Common myeloid progenitor, CD34-positive (primary cell): ENCODE data around the gene C2orf72.

Experiments used
- CTCF ChIA-PET: fragments of 350-600 bp; sonication (Branson Sonifier 250); formaldehyde crosslinking; loops from one replicate; lab custom pipeline; 2021; ENCODE audit warnings: antibody characterized with exemption; lab: Charles Lee
- POLR2A ChIA-PET: fragments of 350-600 bp; sonication (Branson Sonifier 250); formaldehyde crosslinking; loops from one replicate; lab custom pipeline; 2021; ENCODE audit warnings: antibody characterized with exemption; lab: Charles Lee
- DNase-seq, 3 donors: peaks; one replicate each; pipeline versions ENCODE4 v3.0.0 to v3.0.0-alpha.2; 2013
- H3K27ac ChIP-seq, 2 experiments: 1 replicate in 1 of 2; 2 replicates in 1 of 2; pipeline ENCODE4 v1.7.0; 2013; ENCODE audit warnings: inconsistent platforms in 2 of 2, low read length in 2 of 2, mild to moderate bottlenecking in 2 of 2, low read depth in 1 of 2, moderate library complexity in 1 of 2; ENCODE audit not compliant: severe bottlenecking in 2 of 2, insufficient read depth in 1 of 2, poor library complexity in 1 of 2
- H3K27me3 ChIP-seq, 5 experiments: replicated peaks in 2 of 5; 1 replicate in 3 of 5; 2 replicates in 2 of 5; pipeline versions ENCODE4 v1.6.1 to v1.7.0; 2013; ENCODE audit warnings: low read length in 4 of 5, mild to moderate bottlenecking in 2 of 5, moderate library complexity in 2 of 5, inconsistent platforms in 1 of 5; ENCODE audit not compliant: insufficient read depth in 5 of 5, control insufficient read depth in 4 of 5
- H3K36me3 ChIP-seq, 4 experiments: 1 replicate in 2 of 4; 2 replicates in 2 of 4; pipeline versions ENCODE4 v1.6.1 to v1.7.0; 2013; ENCODE audit warnings: low read length in 3 of 4, control low read depth in 1 of 4, mild to moderate bottlenecking in 1 of 4; ENCODE audit not compliant: control insufficient read depth in 4 of 4, insufficient read depth in 4 of 4
- H3K4me1 ChIP-seq, 4 experiments: 1 replicate in 3 of 4; 2 replicates in 1 of 4; pipeline versions ENCODE4 v1.6.1 to v1.7.1; 2013; ENCODE audit warnings: low read length in 3 of 4, mild to moderate bottlenecking in 3 of 4, control low read depth in 1 of 4, inconsistent platforms in 1 of 4, moderate library complexity in 1 of 4; ENCODE audit not compliant: control insufficient read depth in 4 of 4, insufficient read depth in 4 of 4; ENCODE audit errors: control extremely low read depth in 1 of 4
- H3K4me3 ChIP-seq, 7 experiments: 1 replicate in 4 of 7; 2 replicates in 3 of 7; pipeline versions ENCODE4 v1.5.1 to v1.7.0; 2013; ENCODE audit warnings: mild to moderate bottlenecking in 7 of 7, low read length in 6 of 7, moderate library complexity in 6 of 7, inconsistent platforms in 2 of 7, low read depth in 2 of 7, control low read depth in 1 of 7; ENCODE audit not compliant: insufficient read depth in 4 of 7, control insufficient read depth in 1 of 7; ENCODE audit errors: extremely low read depth in 1 of 7
- H3K9me3 ChIP-seq, 5 experiments: 1 replicate in 4 of 5; 2 replicates in 1 of 5; pipeline versions ENCODE4 v1.6.1 to v1.7.1; 2013; ENCODE audit warnings: low read length in 4 of 5, mild to moderate bottlenecking in 2 of 5, inconsistent platforms in 1 of 5, low read depth in 1 of 5, moderate library complexity in 1 of 5; ENCODE audit not compliant: control insufficient read depth in 4 of 5, insufficient read depth in 2 of 5; ENCODE audit errors: control extremely low read depth in 1 of 5
- WGBS: methylation state at CpG from one replicate; pipeline ENCODE4 v1.1.5; 2013; ENCODE audit not compliant: insufficient coverage; 5-methylcytosine and 5-hydroxymethylcytosine counted together

Gene C2orf72

GRCh38 chr2:231052494-231053451 is 15.4 kb downstream of the C2orf72 start:
- Histone ChIP-seq H3K27ac (no peak overlapping the region), H3K27me3 (peaks cover 0 to 16% (median 11%) of the 10 kb centered on the region in 5 experiments), H3K4me3 (peak overlapping the region; percentile 61 to 88 (median 65)), H3K4me1 (peaks cover 5 to 23% (median 16%) of the 10 kb centered on the region in 4 experiments), H3K36me3 (no peaks in the 10 kb centered on the region), H3K9me3 (no peaks in the 10 kb centered on the region)
- POLR2A ChIA-PET: no interaction called here
- CTCF ChIA-PET: interaction anchor here (0.9 to 3.1 kb wide), 11 partner anchors 9 to 367 kb away, joined by 3 to 18 read pairs (median 6); partner anchors contain the start of gene SPATA3
- 9% methylated on average over 58 of the region's 62 CpGs for WGBS
- DNase-seq: peak; percentile 80 to 89 (median 89)

DNA sequence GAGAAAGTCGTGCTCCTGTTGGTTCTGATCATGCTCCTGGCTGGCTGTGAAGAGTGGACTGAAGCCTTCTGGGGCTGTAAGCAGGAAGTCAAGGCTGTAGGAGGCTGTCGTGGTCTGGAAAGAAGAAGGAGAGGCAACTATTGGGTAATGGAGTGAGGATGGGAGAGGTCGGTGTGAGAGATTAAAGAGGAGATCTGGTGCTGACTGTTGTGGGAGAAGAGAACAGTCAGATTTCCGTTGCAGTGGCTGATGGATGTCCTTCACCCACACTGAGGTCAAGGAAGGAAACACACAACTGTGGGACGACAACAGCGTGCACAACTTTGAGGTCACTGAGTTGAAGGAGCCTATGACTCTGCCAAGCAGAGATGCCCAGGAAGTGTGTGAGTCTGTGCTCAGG is 16.5 kb downstream of the C2orf72 start:
- Histone ChIP-seq H3K27me3 (peaks cover 0 to 12% (median 8%) of the 10 kb centered on the region in 5 experiments), H3K4me1 (peaks cover 10 to 33% (median 26%) of the 10 kb centered on the region in 4 experiments), H3K27ac (no peak overlapping the region), H3K4me3 (no peak overlapping the region), H3K9me3 (no peaks in the 10 kb centered on the region), H3K36me3 (no peaks in the 10 kb centered on the region)
- DNase-seq: no peak
- ChIA-PET POLR2A (no interaction called here), CTCF (interaction anchor here (1.2 to 3.1 kb wide), 4 partner anchors 11 to 58 kb away, joined by 5 to 18 read pairs (median 7); partner anchors contain the start of gene SPATA3)
- WGBS: 63% methylated on average over 6 of the region's 6 CpGs

- POLR2A ChIA-PET: interaction anchor here (0.5 kb wide), 1 partner anchor 13 kb away, joined by 3 read pairs; no protein-coding TSS in a partner anchor
- Histone ChIP-seq H3K36me3 (peaks cover 2 to 9% (median 4%) of the 10 kb centered on the region in 4 experiments), H3K4me3 (peak within 1 kb of the TSS; percentile 82 to 99 (median 96)), H3K4me1 (peaks cover 10 to 48% (median 28%) of the 10 kb centered on the region in 4 experiments), H3K9me3 (no peaks in the 10 kb centered on the region), H3K27ac (peak within 1 kb of the TSS; percentile 95 to 98), H3K27me3 (peaks cover 0 to 6% (median 2%) of the 10 kb centered on the region in 5 experiments)
- WGBS: 0% methylated on average over 55 of the region's 73 CpGs
- CTCF ChIA-PET: interaction anchor here (0.8 to 1.3 kb wide), 4 partner anchors 11 to 232 kb away, joined by 3 to 5 read pairs (median 3); no protein-coding TSS in a partner anchor
- peak; percentile 95 to 97 (median 96) for DNase-seq
These were observed 19.4 kb downstream of the C2orf72 start, which contains the start of gene PSMD1 for GRCh38 chr2:231056453-231057416. TSS of gene PSMD1 (plus strand) at chr2:231056867. CDS start at chr2:231057026, 159 bp downstream.

GRCh38 chr2:231057590-231057989 is 20.3 kb downstream of the C2orf72 start:
- H3K27me3 ChIP-seq: peaks cover 0 to under 1% (median 0%) of the 10 kb centered on the region in 5 experiments
- peaks cover 4 to 13% (median 9%) of the 10 kb centered on the region in 4 experiments for H3K36me3 ChIP-seq
- WGBS: 7% methylated on average over 7 of the region's 10 CpGs
- peak overlapping the region; percentile 95 to 98 for H3K27ac ChIP-seq
- CTCF ChIA-PET: interaction anchor here (0.9 to 1.8 kb wide), 6 partner anchors 10 to 408 kb away, joined by 3 to 6 read pairs (median 4); no protein-coding TSS in a partner anchor
- POLR2A ChIA-PET: interaction anchor here (0.5 kb wide), 1 partner anchor 12 kb away, joined by 3 read pairs; no protein-coding TSS in a partner anchor
- no peaks in the 10 kb centered on the region for H3K9me3 ChIP-seq
- DNase-seq: peak in 1 of 3 donors; percentile 26
- peaks cover 10 to 44% (median 24%) of the 10 kb centered on the region in 4 experiments for H3K4me1 ChIP-seq
- H3K4me3 ChIP-seq: peak overlapping the region; percentile 82 to 99 (median 96)

DNA sequence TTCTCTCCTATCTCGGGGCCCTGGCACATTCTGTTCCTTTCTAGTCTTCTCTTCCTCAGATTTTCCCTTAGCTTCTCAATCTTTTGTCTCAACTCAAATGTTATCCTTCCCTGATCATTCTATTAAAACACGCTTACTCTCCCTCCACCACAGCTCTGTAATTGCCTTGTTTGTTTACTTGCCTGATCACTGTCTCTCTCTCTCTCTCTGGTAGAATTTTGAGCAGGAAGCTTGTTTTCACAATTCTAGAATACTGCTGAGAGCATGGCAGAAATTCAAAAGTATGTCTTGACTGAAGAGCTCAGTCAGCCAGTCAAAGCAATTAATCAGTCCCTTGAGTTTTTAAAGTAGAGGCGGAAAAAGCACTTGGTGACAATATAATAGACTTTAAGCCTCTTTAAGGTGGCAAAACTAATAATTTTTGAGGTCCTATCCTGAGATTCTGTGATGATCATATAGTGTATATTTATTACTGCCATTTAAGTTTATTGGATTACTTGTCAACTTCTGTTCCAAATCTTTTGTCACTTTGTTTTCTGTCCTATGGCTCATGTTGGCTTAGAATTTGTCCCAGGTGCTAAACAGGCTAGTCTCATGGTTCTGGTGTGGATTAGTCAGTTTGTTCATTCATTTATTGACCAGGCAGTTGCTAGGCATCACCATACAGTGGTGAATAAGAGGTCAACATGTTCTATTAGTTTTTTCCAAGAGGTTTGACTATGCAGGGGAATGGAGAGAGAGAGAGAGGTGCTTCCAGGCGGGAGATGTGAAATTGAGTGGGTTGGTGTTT is 21.6 kb downstream of the C2orf72 start:
- POLR2A ChIA-PET: no interaction called here
- DNase-seq: no peak

More for the DNA sequence above, 21.6 kb downstream of the C2orf72 start:
- H3K9me3 ChIP-seq: no peaks in the 10 kb centered on the region
- no peaks in the 10 kb centered on the region for H3K27me3 ChIP-seq
- H3K27ac ChIP-seq: no peak overlapping the region
- CTCF ChIA-PET: interaction anchor here (0.7 to 1.8 kb wide), 6 partner anchors 8 to 406 kb away, joined by 3 to 6 read pairs (median 3); no protein-coding TSS in a partner anchor
- H3K4me3 ChIP-seq: peak overlapping the region in 2 of 7 experiments; percentile 2 to 16
- WGBS: 90% methylated on average over 3 of the region's 4 CpGs
- peaks cover 5 to 25% (median 19%) of the 10 kb centered on the region in 4 experiments for H3K36me3 ChIP-seq
- H3K4me1 ChIP-seq: peaks cover 10 to 39% (median 20%) of the 10 kb centered on the region in 4 experiments
